AG04450 (cell line): ENCODE data around the gene NDRG4. TPM values are rescaled to one million over a fixed set of nuclear protein-coding genes. Genes with fewer than 3 reads are reported as not detected.

Experiments
- CTCF ChIA-PET: fragments of 300-600, 350-600 bp; formaldehyde crosslinking; extraction: SDS; loops from one replicate; lab custom pipeline; 2022; ENCODE audit warnings: antibody characterized with exemption, inconsistent platforms; lab: Charles Lee
- POLR2A ChIA-PET: fragments of 350-600 bp; formaldehyde crosslinking; extraction: SDS; loops from one replicate; lab custom pipeline; 2021; ENCODE audit warnings: antibody characterized with exemption, inconsistent platforms; lab: Yijun Ruan, JAX
- DNase-seq: peaks from one replicate; pipeline ENCODE4 v3.0.0-alpha.2; 2011; ENCODE audit warnings: low read depth, low spot score
- H3K27ac ChIP-seq: one replicate; pipeline ENCODE4 v1.5.1; 2012; ENCODE audit warnings: low read depth, low read length, control low read depth
- H3K27me3 ChIP-seq: one replicate; pipeline ENCODE4 v1.6.0; 2012; ENCODE audit warnings: low read length; ENCODE audit not compliant: control insufficient read depth, insufficient read depth
- H3K4me3 ChIP-seq: 2 replicates; pipeline ENCODE4 v1.5.1; 2011; ENCODE audit warnings: mild to moderate bottlenecking, low read depth, low read length, control low read depth
- H3K9me3 ChIP-seq: 2 replicates; pipeline ENCODE4 v1.5.1; 2012; ENCODE audit warnings: low read length; ENCODE audit not compliant: control insufficient read depth, insufficient read depth
- CTCF ChIP-seq: IDR thresholded peaks from 2 replicates; pipeline ENCODE4 v1.5.1; 2011; ENCODE audit warnings: low read depth, low read length, control low read depth, inconsistent platforms
- polyA plus RNA-seq: library from polyadenylated mRNA; depleted of rRNA; stranded (reverse); fragments of >200 nt; gene quantifications from 2 replicates; pipeline ENCODE4 v1.2.3, GENCODE V29; 2011

Gene NDRG4
- polyA plus RNA-seq, 1 experiment: 24.3 TPM

- TF ChIP-seq CTCF: no peak
- Histone ChIP-seq H3K27me3 (peaks cover 3% of the 10 kb centered on the region), H3K9me3 (no peaks in the 10 kb centered on the region; the same call in 1 of the 2 replicates), H3K4me3 (no peak overlapping the region), H3K27ac (no peak overlapping the region)
- ChIA-PET POLR2A (no interaction called here), CTCF (no interaction called here)
- DNase-seq: no peak
These were observed 2.0 kb upstream of the NDRG4 start for GRCh38 chr16:58497935-58498334.

GRCh38 chr16:58498341-58499091 is 1.4 kb upstream of the NDRG4 start:
- H3K9me3 ChIP-seq: no peaks in the 10 kb centered on the region; the same call in 1 of the 2 replicates
- H3K4me3 ChIP-seq: no peak overlapping the region
- H3K27ac ChIP-seq: no peak overlapping the region
- CTCF ChIA-PET: no interaction called here
- DNase-seq: no peak
- H3K27me3 ChIP-seq: peaks cover 3% of the 10 kb centered on the region
- no peak for TF ChIP-seq CTCF
- POLR2A ChIA-PET: no interaction called here

- no peak overlapping the region for H3K27ac ChIP-seq
- CTCF ChIA-PET: interaction anchor here (0.6 kb wide), 1 partner anchor 1433 kb away, joined by 7 read pairs; no protein-coding TSS in a partner anchor
- DNase-seq: no peak
- H3K9me3 ChIP-seq: no peaks in the 10 kb centered on the region; the same call in 1 of the 2 replicates
- TF ChIP-seq CTCF: no peak
- no peaks in the 10 kb centered on the region for H3K27me3 ChIP-seq
- POLR2A ChIA-PET: interaction anchor here (1.2 kb wide), 1 partner anchor 218 kb away, joined by 4 read pairs; no protein-coding TSS in a partner anchor
- no peak overlapping the region for H3K4me3 ChIP-seq
These were observed 841 bp upstream of the NDRG4 start for GRCh38 chr16:58499092-58499511.

GRCh38 chr16:58500430-58501241 is 693 bp downstream of the NDRG4 start:
- no peak for TF ChIP-seq CTCF
- H3K9me3 ChIP-seq: no peaks in the 10 kb centered on the region; the same call in 1 of the 2 replicates
- peak overlapping the region; percentile 11 for H3K27ac ChIP-seq
- ChIA-PET POLR2A (interaction anchor here (0.6 to 1.2 kb wide), 6 partner anchors 8 to 246 kb away, joined by 3 to 4 read pairs (median 3); partner anchors contain the start of gene SETD6), CTCF (interaction anchor here (0.6 to 1.5 kb wide), 2 partner anchors 11 to 152 kb away, joined by 4 to 6 read pairs; no protein-coding TSS in a partner anchor)
- peak overlapping the region; percentile 72 for H3K4me3 ChIP-seq
- DNase-seq: no peak
- H3K27me3 ChIP-seq: no peaks in the 10 kb centered on the region
